Uterus (tissue), 2 donors: ENCODE measurements around the gene GLRA1.

Source experiments
- POLR2A ChIP-seq, 2 donors: fragments of 450-650 bp; IDR thresholded peaks; one replicate each; pipeline ENCODE4 v1.6.1; 2016; ENCODE audit warnings: antibody characterized with exemption in 2 of 2, mild to moderate bottlenecking in 1 of 2, moderate library complexity in 1 of 2
- TF ChIP-seq, protein P1 (sequence below), 4 experiments: fragments of 200-600 bp in 2 of 4; fragments of 450-650 bp in 2 of 4; sonication (generic) in 2 of 4; IDR thresholded peaks; one replicate each; pipeline ENCODE4 v1.5.1; 2016 to 2019; ENCODE audit warnings: antibody characterized with exemption in 4 of 4, mild to moderate bottlenecking in 2 of 4, moderate library complexity in 1 of 4

DNA sequence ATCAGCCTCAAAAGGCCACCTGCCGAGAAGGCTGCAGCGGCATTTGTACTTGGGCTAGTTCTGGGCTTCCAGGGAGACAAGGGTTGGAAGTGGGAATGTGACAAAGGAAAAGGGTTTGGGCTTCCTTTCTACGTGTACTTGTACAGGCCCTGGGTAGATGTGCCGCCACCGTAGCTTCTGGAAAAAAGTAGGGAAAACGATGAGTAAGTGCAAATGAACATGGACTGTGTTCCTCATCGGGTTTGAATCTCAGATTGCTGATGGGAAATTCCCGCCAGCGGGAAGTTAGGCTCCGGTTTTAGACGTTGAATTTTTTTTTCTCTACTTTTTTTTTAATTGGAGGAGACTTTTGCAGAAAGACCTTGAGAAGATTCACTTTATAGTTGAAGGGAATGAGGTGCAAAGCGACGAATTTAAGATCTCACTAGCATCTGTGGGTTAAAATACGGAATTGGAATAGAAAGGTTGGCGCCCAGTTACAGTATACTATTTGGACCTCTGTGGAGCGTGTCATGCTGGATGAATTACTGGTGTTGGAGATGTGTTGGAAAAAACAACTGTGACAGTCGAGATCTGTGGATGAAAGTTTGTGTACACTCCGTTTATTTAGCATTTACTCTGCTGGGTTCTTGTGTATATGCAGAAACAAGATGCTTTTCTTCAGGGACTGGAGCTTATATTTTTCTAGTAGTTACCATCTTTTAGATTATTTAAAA is 151.6 kb downstream of the GLRA1 start:
- no peak for TF ChIP-seq POLR2A (IDR thresholded peaks at IDR 0.05)
- TF ChIP-seq, protein P1, sequence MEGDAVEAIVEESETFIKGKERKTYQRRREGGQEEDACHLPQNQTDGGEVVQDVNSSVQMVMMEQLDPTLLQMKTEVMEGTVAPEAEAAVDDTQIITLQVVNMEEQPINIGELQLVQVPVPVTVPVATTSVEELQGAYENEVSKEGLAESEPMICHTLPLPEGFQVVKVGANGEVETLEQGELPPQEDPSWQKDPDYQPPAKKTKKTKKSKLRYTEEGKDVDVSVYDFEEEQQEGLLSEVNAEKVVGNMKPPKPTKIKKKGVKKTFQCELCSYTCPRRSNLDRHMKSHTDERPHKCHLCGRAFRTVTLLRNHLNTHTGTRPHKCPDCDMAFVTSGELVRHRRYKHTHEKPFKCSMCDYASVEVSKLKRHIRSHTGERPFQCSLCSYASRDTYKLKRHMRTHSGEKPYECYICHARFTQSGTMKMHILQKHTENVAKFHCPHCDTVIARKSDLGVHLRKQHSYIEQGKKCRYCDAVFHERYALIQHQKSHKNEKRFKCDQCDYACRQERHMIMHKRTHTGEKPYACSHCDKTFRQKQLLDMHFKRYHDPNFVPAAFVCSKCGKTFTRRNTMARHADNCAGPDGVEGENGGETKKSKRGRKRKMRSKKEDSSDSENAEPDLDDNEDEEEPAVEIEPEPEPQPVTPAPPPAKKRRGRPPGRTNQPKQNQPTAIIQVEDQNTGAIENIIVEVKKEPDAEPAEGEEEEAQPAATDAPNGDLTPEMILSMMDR (IDR thresholded peaks at IDR 0.05): no peak
